A172 (cell line): Measurements from ENCODE around the gene CPSF6. TPM values are rescaled to one million over a fixed set of nuclear protein-coding genes. Genes with fewer than 3 reads are reported as not detected.
"Not testable (repeated sequence)": the region's sequence is repeated elsewhere in the genome, so short reads cannot be mapped to it uniquely, and the experiment has no call there.

Source experiments
- DNase-seq: peaks from one replicate; pipeline ENCODE4 v3.0.0-alpha.2; 2015; ENCODE audit warnings: low spot score
- total RNA-seq: library from RNA; depleted of rRNA; stranded (reverse); fragments of >200 nt; shearing (Covaris generic); gene quantifications from 2 replicates; pipeline ENCODE4 v1.2.3, GENCODE V29; 2014; rRNA removed

Gene CPSF6
- total RNA-seq: 27.8 and 39.0 TPM in 2 replicates

DNA sequence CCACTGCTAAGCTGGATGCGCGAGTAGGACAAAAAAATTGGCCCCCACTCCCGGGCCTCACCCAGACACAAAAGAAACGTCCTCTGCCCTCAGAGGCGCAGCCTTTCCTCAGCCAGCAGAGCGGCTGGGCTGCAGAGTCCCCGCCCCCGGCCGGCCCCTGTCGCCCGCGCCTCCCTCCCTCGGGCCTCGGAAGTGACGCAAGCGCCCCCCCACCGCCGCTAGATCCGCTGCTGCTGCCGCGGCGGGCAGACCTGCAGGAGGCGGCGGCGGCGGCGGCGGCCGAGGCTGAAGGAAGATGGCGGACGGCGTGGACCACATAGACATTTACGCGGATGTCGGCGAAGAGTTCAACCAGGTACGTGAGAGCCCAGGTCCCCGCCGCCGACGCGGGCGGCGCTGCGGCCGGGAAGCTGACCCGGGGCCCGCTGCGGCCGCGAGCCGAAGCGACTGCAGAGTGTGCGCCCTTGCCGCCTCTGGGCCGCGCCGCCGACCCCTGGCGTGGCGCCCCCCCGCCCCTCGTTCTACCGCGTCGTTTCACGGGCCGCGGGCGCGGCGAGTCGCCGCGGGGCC lies at the start of gene CPSF6:
Gene CPSF6 (plus strand): TSS at position 218 of the 570 bp plus-strand sequence. CDS start 78 bp downstream, at position 296.
- peak; percentile 83 for DNase-seq

DNA sequence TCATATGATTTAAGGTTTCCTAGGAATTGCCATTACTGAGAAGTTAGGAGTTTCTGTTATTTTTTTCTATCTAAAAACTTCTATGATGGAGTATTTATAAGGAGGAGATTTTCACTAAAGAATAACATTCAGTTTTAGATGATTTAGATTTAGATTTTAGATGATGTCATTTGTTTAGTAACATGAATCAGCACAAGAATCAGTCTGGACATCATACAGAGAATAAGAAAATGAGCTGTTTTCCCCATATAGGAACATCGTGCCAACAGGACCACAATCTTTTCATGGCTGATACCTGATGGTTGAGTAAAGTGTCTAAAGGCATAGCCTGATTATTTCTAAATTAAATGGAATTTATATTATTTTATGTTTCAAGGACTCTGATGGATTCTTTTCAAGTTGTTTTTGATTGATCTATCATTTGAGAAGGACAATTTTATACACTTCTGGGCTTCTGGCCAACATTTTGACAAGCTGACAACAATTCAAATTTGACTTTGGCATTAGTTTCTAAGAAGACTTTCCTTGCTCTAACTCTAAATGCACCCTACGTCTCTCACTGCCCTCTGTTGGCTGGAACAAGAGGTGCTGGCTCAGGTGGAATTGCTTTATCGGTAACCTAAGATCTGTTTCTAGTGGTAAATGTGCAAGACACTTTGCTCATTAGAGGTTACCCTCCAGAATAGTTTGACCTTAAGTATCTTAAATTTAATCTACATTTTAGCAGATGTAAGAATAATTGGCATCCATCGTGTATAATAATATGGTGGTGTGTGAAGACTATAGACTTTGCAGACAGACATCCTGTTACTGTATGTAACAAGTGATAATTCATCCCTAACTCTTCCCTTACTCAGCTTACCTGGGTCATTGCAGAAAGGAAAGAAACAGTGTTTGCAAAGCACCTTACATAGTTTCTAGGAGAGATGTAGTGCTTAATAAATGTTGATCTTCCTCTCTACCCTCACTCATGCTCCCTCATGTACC lies 42.8 kb upstream of the CPSF6 start:
- peak; percentile 2 for DNase-seq

- DNase-seq: not testable (repeated sequence)
These were observed 39.4 kb upstream of the CPSF6 start for GRCh38 chr12:69199976-69200375.

DNA sequence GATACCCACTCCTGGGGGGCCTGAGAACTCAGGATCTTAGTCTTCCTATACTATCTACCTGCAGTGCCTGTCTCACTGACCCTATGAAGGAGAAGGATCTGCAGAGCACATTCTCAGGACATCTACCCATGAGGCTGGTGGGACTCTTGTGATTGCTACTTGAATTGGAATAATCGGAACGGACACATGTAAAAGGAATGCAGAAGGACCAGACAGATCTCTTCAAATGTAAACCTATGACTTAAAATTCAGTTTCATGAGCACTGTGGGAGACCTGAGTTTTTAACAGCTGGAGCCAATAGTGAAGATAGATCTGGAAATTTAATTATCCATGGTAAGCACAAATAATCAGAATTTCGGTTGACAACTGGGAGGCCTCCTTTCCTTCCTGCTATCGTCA lies 35.2 kb upstream of the CPSF6 start:
- DNase-seq: no peak

DNA sequence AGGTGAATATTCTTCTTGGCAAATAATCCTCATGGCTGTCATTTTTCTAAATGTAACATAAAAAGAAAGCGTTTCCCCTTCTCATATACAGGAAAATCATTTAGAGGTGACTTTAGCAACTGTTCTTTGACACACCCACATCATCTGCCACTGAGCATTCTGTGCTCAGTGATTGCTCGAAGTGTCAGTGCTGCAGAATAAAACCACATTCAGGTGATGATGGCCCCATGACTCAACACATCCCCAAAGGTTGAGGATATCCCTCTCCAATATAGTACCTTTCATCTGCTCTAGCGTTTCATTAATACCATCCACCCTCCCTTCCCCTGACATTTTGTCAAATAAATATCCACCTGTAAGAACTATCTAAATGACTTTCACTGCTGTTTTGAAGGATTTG lies 28.7 kb upstream of the CPSF6 start:
- no peak for DNase-seq

- DNase-seq: no peak
These were observed 28.2 kb upstream of the CPSF6 start for GRCh38 chr12:69211160-69211559.

DNA sequence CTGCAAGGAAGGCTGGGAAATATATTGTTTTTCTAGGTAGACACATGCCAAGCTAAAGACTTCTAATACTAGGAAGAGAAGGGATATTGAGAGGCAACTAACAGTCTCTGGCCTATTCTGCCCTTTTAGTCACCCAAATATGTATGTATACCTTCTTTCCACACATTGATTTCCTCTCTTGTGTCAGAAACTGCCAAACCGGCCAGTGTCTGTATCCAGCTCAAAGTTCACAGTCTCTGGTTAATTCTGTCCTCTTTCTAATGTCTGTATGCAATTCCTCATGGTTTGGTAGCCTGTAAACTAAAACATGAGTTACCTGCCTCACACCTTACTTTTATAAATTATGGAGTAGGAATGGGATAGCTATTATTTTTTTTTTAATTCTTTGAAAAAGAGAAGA lies 25.2 kb upstream of the CPSF6 start:
- DNase-seq: no peak

- DNase-seq: no peak
These were observed 14.0 kb upstream of the CPSF6 start for GRCh38 chr12:69225251-69225910.

DNA sequence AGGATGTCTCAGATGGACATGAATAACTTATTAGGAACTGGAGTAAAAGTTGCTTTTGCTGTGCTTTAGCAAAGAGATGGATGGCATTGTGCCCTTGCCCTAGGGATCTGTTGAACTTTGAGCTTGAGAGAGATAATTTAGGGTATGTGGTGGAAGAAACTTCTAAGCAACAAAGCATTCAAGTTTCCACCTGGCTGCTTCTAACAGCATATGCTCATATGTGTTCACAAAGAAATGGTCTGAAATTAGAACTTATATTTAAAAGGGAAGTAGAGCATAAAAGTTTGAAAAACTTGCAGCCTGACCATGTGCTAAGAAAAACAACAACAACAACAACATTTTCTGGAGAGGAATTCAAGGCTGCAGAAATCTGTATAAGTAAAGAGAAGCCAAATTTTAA lies 7.9 kb upstream of the CPSF6 start:
- no peak for DNase-seq

- DNase-seq: no peak
These were observed 599 bp upstream of the CPSF6 start for GRCh38 chr12:69238589-69239351.

DNA sequence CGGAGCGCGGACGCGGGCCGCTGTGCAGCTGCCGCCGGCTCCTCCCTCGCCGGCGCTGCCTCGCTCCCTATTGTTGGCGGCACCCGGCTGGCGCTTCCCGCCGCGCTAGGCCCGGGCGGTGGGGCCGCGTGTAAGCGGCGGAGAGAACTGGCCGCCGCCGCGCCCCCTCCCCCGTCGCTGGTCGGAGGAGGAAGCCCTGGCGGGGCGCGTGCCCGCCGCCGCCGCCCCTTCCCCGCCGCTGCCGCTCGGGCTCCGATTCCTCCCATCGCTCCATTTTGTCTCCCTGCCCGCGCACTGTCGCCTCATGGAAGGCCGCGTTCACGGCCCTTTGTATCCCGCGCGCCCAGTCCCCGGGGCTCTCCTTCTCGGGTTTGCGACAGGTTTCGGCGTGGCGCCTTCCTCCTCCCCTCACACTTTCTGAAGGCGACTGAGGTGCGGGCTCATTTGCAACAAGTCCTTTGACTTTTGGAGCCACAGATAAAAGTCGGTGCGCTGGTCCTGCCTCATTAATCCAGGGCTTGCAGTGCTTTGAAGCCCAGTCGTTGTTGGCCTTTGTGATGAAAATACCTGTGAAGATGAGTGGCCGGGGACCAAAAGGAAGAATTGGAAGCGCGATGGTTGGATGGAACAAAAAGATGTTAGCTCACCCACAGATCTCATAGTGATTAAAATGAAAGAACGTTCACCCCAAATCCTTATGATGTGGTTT lies 707 bp downstream of the CPSF6 start:
- peak; percentile 6 for DNase-seq

GRCh38 chr12:69240631-69240995 lies 1.2 kb downstream of the CPSF6 start:
- DNase-seq: peak; percentile 15

- no peak for DNase-seq
These were observed 2.2 kb downstream of the CPSF6 start for GRCh38 chr12:69241438-69242092.

DNA sequence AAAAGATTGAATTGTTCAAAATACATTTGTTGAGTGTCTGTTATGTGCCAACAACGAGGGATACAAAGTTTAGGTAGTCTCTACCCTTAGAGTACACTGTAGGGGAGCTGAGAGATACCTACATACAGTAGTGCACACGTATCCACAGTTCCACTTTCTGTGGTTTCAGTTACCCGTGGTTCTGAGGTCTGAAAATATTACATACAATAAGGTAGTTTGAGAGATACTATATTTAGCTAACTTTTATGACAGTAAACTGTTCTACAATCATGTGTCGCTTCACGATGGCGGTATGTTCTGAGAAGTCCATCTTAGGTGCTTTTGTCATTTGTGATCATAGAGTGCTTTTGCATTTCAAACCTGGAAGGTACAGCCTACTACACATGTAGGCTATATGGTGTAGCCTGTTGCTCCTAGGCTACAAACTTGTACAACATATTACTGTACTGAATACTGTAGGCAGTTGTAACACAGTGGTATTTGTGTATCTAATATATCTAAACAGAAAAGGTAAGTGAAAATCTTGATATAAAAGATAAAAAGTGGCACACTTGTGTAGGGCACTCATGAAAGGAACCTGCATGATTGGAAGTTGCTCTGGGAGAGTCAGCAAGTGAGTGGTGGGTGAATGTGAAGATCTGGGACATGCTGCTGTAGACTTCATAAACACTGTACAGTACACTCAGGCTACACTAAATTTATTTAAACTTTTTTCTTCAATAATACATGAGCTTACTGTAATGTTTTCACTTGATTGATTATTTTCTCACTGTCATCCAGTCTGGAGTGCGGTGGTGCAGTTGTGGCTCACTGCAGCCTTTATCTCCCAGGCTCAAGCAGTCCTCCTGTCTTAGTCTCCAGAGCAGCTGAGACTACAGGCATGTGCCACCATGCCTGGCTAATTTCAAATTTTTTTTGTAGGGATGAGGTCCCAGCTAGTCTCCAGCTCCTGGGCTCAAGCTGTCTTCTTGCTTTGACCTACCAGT lies 4.0 kb downstream of the CPSF6 start:
- DNase-seq: no peak

DNA sequence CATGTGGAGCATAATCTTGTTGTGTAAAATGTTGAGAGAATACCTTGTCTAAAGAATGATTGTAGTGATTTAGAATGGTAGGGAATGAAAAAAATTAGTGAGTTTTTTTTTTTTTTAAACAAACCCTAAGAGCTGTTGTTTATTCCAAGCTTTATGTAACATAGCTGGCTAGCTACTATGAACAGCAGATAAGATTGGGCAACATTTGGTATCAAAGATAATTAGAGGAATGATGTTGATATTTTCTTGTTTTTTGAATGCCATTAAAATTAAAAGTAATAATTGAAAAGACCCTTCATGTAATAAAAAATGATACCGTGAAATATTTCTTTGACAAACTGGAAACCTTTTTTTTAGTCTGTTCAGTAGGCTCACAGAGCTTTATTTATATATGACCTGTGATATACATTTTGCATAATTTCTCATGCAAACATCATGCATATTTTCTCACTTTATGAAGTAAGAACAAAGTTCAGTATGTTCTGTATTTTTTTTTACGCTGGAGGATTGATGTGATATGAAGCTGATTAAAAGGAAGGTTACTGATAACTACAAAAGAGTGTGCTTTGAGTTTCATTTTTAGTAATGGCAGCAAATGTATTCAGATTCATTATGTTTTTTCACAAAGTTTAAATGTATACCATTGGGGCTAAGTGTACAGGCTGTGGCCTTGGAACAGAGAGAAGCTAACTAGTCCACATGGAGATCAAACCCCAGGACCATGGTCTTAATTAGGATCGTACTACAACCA lies 8.1 kb downstream of the CPSF6 start:
- no peak for DNase-seq

DNA sequence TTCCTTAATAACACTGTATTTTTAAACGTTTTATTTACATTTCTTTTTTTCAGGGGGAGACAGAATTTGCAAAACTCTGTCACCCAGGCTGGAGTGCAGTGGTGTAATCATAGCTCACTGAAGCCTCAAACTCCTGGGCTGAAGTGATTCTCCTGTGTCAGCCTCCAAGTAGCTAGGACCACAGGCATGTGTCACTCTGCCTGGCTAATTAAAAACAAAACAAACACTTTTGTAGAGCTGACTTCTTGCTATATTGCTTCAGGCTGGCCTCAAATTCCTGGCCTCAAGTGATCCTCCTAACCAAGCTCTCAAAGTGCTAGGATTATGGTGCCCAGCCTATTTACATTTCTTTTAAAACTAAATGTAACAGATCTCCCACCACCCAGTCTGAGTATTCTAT lies 12.7 kb downstream of the CPSF6 start:
- DNase-seq: no peak

- peak; percentile 42 for DNase-seq
These were observed 14.7 kb downstream of the CPSF6 start for GRCh38 chr12:69254046-69254445.

DNA sequence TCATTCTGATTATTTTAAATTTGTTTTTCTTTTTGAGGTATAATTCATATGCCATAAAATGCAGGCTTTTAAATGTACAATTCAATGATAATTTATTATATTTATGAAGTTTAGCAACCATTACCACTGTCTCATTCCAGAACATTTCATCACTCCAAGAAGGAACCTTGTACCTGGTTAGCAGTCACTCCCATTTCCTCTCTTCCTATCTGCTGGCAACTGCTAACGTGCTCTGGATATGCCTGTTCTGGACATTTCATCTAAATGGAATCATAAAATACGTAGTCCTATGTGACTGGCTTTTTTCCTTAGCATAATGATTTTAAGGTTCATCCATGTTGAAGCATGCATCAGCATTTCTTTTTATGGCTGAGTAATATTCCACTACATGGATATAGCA lies 15.5 kb downstream of the CPSF6 start:
- DNase-seq: no peak

GRCh38 chr12:69258655-69259054 lies 19.3 kb downstream of the CPSF6 start:
- no peak for DNase-seq
